HepG2 (cell line): Measurements from ENCODE around the gene FAH. TPM values are rescaled to one million over a fixed set of nuclear protein-coding genes. Genes with fewer than 3 reads are reported as not detected.

ENCODE experiments used
- ATAC-seq: fragments of 200-7000 bp; cut with Tn5 transposase; 3 replicates; pipeline ENCODE4 v1.9.1; 2020; ENCODE audit warnings: mild to moderate bottlenecking, moderate library complexity
- BruUV-seq: library from RNA; stranded (reverse); fragments of 400-500 nt; replicated peaks from 2 replicates; lab custom pipeline; 2021; lab: Mats Ljungman, UMichigan
- CTCF ChIA-PET: fragments of 300-600 bp; formaldehyde crosslinking; extraction: SDS; loops from one replicate; lab custom pipeline; 2021; ENCODE audit warnings: low total read pairs, inconsistent platforms, low intra/inter-chr PET ratio; lab: Yijun Ruan, JAX
- POLR2A ChIA-PET: fragments of 350-600 bp; sonication (Branson Sonifier 250); formaldehyde crosslinking; loops from one replicate; lab custom pipeline; 2020; ENCODE audit warnings: antibody characterized with exemption, inconsistent platforms; lab: Yijun Ruan, JAX
- DNase-seq: peaks from one replicate; pipeline ENCODE4 v3.0.0-alpha.2; 2015; ENCODE audit warnings: low spot score
- FAIRE-seq: peaks from 3 replicates; lab custom pipeline; 2011; peaks lifted over from hg19 to GRCh38; lab: Jason Lieb, UNC
- H2AFZ ChIP-seq: one replicate; pipeline ENCODE4 v1.6.1; 2011; ENCODE audit warnings: low read length, inconsistent platforms
- H3K27ac ChIP-seq: fragments of 300-600 bp; 3 replicates; pipeline ENCODE4 v1.8.0; 2011; ENCODE audit warnings: mixed run types, mild to moderate bottlenecking, mixed read lengths, low read length, inconsistent platforms; ENCODE audit not compliant: insufficient read depth; ENCODE audit errors: extremely low read length
- H3K27me3 ChIP-seq, 2 experiments: fragments of 200-600 bp in 1 of 2; 2 replicates in 1 of 2; 3 replicates in 1 of 2; pipeline versions ENCODE4 v1.6.0 to v1.8.0; 2011; ENCODE audit warnings: low read length in 2 of 2, mild to moderate bottlenecking in 2 of 2, moderate library complexity in 2 of 2, inconsistent platforms in 1 of 2; ENCODE audit not compliant: insufficient read depth in 2 of 2, control insufficient read depth in 1 of 2
- H3K36me3 ChIP-seq, 2 experiments: fragments of 200-600 bp in 1 of 2; replicated peaks in 1 of 2; 2 replicates in 1 of 2; 3 replicates in 1 of 2; pipeline versions ENCODE4 v1.5.1 to v1.8.0; 2011; ENCODE audit warnings: low read length in 2 of 2, inconsistent platforms in 1 of 2; ENCODE audit not compliant: insufficient read depth in 2 of 2, control insufficient read depth in 1 of 2
- H3K4me1 ChIP-seq: 2 replicates; pipeline ENCODE4 v1.5.1; 2012; ENCODE audit warnings: low read length, inconsistent platforms; ENCODE audit not compliant: insufficient read depth
- H3K4me2 ChIP-seq: 2 replicates; pipeline ENCODE4 v1.6.0; 2011; ENCODE audit warnings: low read depth, low read length, inconsistent platforms
- H3K4me3 ChIP-seq, 3 experiments: fragments of 200-600 bp in 1 of 3; sonication (generic), shearing (Covaris generic) in 1 of 3; replicated peaks in 1 of 3; 2 replicates each; pipeline ENCODE4 v1.5.1; 2011 to 2016; ENCODE audit warnings: low read length in 3 of 3, inconsistent platforms in 2 of 3, low read depth in 2 of 3, mild to moderate bottlenecking in 2 of 3, control low read depth in 1 of 3, mixed read lengths in 1 of 3; ENCODE audit not compliant: insufficient read depth in 1 of 3
- H3K79me2 ChIP-seq: one replicate; pipeline ENCODE4 v1.6.1; 2011; ENCODE audit warnings: low read length, inconsistent platforms; ENCODE audit not compliant: insufficient read depth
- H3K9ac ChIP-seq: 2 replicates; pipeline ENCODE4 v1.6.0; 2011; ENCODE audit warnings: mild to moderate bottlenecking, low read depth, low read length, inconsistent platforms; ENCODE audit not compliant: insufficient read depth
- H3K9me3 ChIP-seq: 2 replicates; pipeline ENCODE4 v1.5.1; 2012; ENCODE audit warnings: mild to moderate bottlenecking, low read length
- H4K20me1 ChIP-seq: 2 replicates; pipeline ENCODE4 v1.6.0; 2011; ENCODE audit warnings: inconsistent platforms, mild to moderate bottlenecking, low read length, moderate library complexity; ENCODE audit not compliant: insufficient read depth
- ATF6 ChIP-seq: sonication (generic); formaldehyde crosslinking; conservative IDR thresholded peaks from 2 replicates; pipeline ENCODE4 v1.4.0; 2020; ENCODE audit warnings: missing genetic modification reagents
- ATRX ChIP-seq: sonication (generic); formaldehyde crosslinking; IDR thresholded peaks from 2 replicates; pipeline ENCODE4 v1.4.0; 2020; ENCODE audit warnings: missing genetic modification reagents, borderline replicate concordance
- FOXA3 ChIP-seq: IDR thresholded peaks from 2 replicates; pipeline ENCODE4 v1.6.1; 2016; ENCODE audit warnings: missing genetic modification reagents, missing compliant biosample characterization
- MEIS1 ChIP-seq: sonication (generic); formaldehyde crosslinking; IDR thresholded peaks from 2 replicates; pipeline ENCODE4 v1.9.0; 2021; ENCODE audit warnings: mild to moderate bottlenecking, missing genetic modification reagents, moderate library complexity, borderline replicate concordance
- MLX ChIP-seq: IDR thresholded peaks from 2 replicates; pipeline ENCODE4 v1.6.1; 2016
- NFIC ChIP-seq: IDR thresholded peaks from 2 replicates; pipeline ENCODE4 v1.6.1; 2012; ENCODE audit warnings: mild to moderate bottlenecking, low read length, inconsistent platforms
- ONECUT2 ChIP-seq: sonication (generic); formaldehyde crosslinking; IDR thresholded peaks from 2 replicates; pipeline ENCODE4 v1.4.0; 2020; ENCODE audit warnings: missing genetic modification reagents
- POLR2AphosphoS2 ChIP-seq: IDR thresholded peaks from 2 replicates; pipeline ENCODE4 v1.6.1; 2011; ENCODE audit warnings: low read depth, low read length, improper control_type of control experiment
- RAD21 ChIP-seq: fragments of 450-650 bp; formaldehyde crosslinking; IDR thresholded peaks from 2 replicates; pipeline ENCODE4 v1.5.0; 2020; ENCODE audit warnings: mild to moderate bottlenecking
- RARA ChIP-seq: IDR thresholded peaks from 2 replicates; pipeline ENCODE4 v1.6.1; 2016; ENCODE audit warnings: missing genetic modification reagents, missing compliant biosample characterization
- RBM22 ChIP-seq: fragments of 200-400 bp; formaldehyde crosslinking; optimal IDR thresholded peaks from 2 replicates; pipeline ENCODE3; 2017; ENCODE audit warnings: mild to moderate bottlenecking, low read length, moderate library complexity
- SP4 ChIP-seq: sonication (generic); formaldehyde crosslinking; IDR thresholded peaks from 2 replicates; pipeline ENCODE4 v1.8.1; 2023; ENCODE audit warnings: mild to moderate bottlenecking, missing genetic modification reagents
- ZMYM2 ChIP-seq: sonication (generic); formaldehyde crosslinking; IDR thresholded peaks from 2 replicates; pipeline ENCODE4 v1.8.0; 2022; ENCODE audit warnings: mild to moderate bottlenecking, missing genetic modification reagents
- ZMYM4 ChIP-seq: sonication (generic); formaldehyde crosslinking; IDR thresholded peaks from 2 replicates; pipeline ENCODE4 v1.8.1; 2023; ENCODE audit warnings: mild to moderate bottlenecking, missing genetic modification reagents
- ZNF557 ChIP-seq: sonication (generic); formaldehyde crosslinking; IDR thresholded peaks from 2 replicates; pipeline ENCODE4 v1.4.0; 2020; ENCODE audit warnings: missing genetic modification reagents
- ZNF644 ChIP-seq: IDR thresholded peaks from 2 replicates; pipeline ENCODE4 v1.6.1; 2016; ENCODE audit warnings: low read depth
- ZNF713 ChIP-seq: sonication (generic); formaldehyde crosslinking; IDR thresholded peaks from 2 replicates; pipeline ENCODE4 v1.4.0; 2020; ENCODE audit warnings: mild to moderate bottlenecking, missing genetic modification reagents
- WGBS: methylation state at CpG from one replicate; pipeline ENCODE4 v1.1.6; 2017; ENCODE audit warnings: low lambda C conversion rate; 5-methylcytosine and 5-hydroxymethylcytosine counted together
- in situ Hi-C: cut with HindIII; loops from 2 replicates; pipeline ENCODE4 v1.10.0; 2017; ENCODE audit warnings: low pct_unique_long_range_greater_than_20kb; ENCODE audit not compliant: extremely low pct_ligation_motif_present
- intact Hi-C: fragments of 100-400 bp; cut with micrococcal nuclease; formaldehyde crosslinking; loops from one replicate; pipeline ENCODE4 v1.10.0; 2022; ENCODE audit not compliant: unreplicated experiment
- polyA plus RNA-seq, 8 experiments: library from polyadenylated mRNA; depleted of rRNA in 3 of 8; stranded (reverse) in 7 of 8; unstranded in 1 of 8; fragments of >200 nt; fragmentation: Illumina TruSeq in 4 of 8; extraction: Trizol in 4 of 8; gene quantifications; 2 replicates each; pipeline versions ENCODE4 v1.2.1 to v1.2.3, GENCODE V29; 2011 to 2016; ENCODE audit warnings: low read depth in 4 of 8, missing spikeins in 1 of 8, mixed read lengths in 1 of 8; ENCODE audit not compliant: insufficient read depth in 1 of 8
- total RNA-seq, 5 experiments: library from RNA; depleted of rRNA; stranded (reverse); fragments of >200 nt; fragmentation: Illumina TruSeq; extraction: Trizol; gene quantifications; 2 replicates each; pipeline ENCODE4 v1.2.3, GENCODE V29; 2016; ENCODE audit warnings: low read depth in 1 of 5
- TF ChIP-seq, protein P1 (sequence below): sonication (generic); formaldehyde crosslinking; IDR thresholded peaks from 2 replicates; pipeline ENCODE4 v1.4.0; 2020; ENCODE audit warnings: missing genetic modification reagents; ENCODE audit errors: not compliant biosample characterization
- TF ChIP-seq, protein P2 (sequence below): sonication (generic); formaldehyde crosslinking; IDR thresholded peaks from 2 replicates; pipeline ENCODE4 v1.4.0; 2020; ENCODE audit warnings: mild to moderate bottlenecking, missing genetic modification reagents

Gene FAH
- total and polyA plus RNA-seq, 2 of the 13 experiments (the other 11 are each of a cell fraction or from before 2014, with no cell fraction given) = 36.6 to 75.0 TPM

DNA sequence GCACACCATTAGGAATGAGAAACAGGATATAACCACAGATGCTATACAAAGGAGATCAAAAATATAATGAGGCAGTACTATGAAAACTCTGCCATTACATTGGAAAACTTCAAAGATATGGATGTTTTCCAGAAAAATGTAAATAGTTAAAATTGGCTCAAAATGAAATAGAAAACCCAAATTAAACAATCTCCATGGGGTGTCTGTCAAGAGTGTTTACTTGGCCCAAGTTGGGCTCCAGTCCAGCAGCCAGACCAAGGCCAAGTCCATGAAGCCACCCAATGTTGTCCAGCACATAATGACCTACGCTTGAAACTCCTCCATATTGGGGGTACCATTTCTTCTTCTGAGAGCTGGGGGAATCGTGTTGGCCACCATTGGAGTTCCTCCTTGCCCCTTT is 62.1 kb downstream of the FAH start:
- DNase-seq = no peak
- Histone ChIP-seq H3K4me2 (no peak overlapping the region), H3K9ac (no peak overlapping the region), H3K79me2 (no peaks in the 10 kb centered on the region), H4K20me1 (no peaks in the 10 kb centered on the region), H3K27me3 (no peaks in the 10 kb centered on the region), H3K27ac (no peak overlapping the region), H3K9me3 (0 out of 2 replicates have a peak, but pooled peaks cover 4% of the 10 kb centered on the region), H3K4me1 (peaks cover 25% of the 10 kb centered on the region), H3K4me3 (no peak overlapping the region), H2AFZ (no peak overlapping the region), H3K36me3 (no peaks in the 10 kb centered on the region)
- BruUV-seq = no TSS peak
- no peak for ATAC-seq
- intact Hi-C loops (no loop called here), in situ Hi-C loops (no loop called here)
- FAIRE-seq = no peak
- TF ChIP-seq, protein P1, sequence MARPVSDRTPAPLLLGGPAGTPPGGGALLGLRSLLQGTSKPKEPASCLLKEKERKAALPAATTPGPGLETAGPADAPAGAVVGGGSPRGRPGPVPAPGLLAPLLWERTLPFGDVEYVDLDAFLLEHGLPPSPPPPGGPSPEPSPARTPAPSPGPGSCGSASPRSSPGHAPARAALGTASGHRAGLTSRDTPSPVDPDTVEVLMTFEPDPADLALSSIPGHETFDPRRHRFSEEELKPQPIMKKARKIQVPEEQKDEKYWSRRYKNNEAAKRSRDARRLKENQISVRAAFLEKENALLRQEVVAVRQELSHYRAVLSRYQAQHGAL = no peak
- TF ChIP-seq MEIS1 (no peak), ZMYM4 (CRISPR knock-in tag) (peak; percentile 27; the same call in 1 of the 2 replicates), ZNF644 (peak; percentile 68; the same call in 1 of the 2 replicates), ATF6 (no peak)
- CTCF ChIA-PET = no interaction called here
- 38% methylated on average over 2 of the region's 2 CpGs for WGBS
- POLR2A ChIA-PET = no interaction called here

DNA sequence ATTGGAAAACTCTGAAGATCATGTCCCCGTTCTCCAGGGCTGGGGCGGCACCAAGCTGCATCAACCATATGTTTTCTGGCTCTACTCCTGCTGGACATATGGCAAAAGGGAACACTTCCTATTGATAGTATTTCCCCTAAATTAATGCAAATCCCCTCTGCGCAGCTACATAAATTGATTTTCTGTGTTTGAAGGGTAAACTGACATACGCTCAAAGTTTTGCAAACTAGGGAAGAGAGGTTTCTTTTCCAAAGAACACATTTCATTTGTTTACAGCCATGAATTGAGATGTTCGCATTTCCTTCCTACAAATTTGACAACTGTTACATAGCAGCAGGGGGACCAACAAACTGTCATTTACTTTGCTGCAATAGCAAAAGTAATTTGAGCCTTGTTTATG is 63.3 kb downstream of the FAH start:
- Histone ChIP-seq H3K9me3 (0 out of 2 replicates have a peak, but pooled peaks cover 4% of the 10 kb centered on the region), H3K27ac (no peak overlapping the region), H3K4me2 (no peak overlapping the region), H3K27me3 (no peaks in the 10 kb centered on the region), H3K4me1 (peaks cover 13% of the 10 kb centered on the region), H4K20me1 (no peaks in the 10 kb centered on the region), H3K36me3 (no peaks in the 10 kb centered on the region), H3K4me3 (no peak overlapping the region), H2AFZ (no peak overlapping the region), H3K79me2 (no peaks in the 10 kb centered on the region), H3K9ac (no peak overlapping the region)
- in situ Hi-C loops (no loop called here), intact Hi-C loops (no loop called here)
- POLR2A ChIA-PET = no interaction called here
- 92% methylated on average over 5 of the region's 5 CpGs for WGBS
- no TSS peak for BruUV-seq
- no peak for ATAC-seq
- no peak for DNase-seq
- CTCF ChIA-PET = no interaction called here
- no peak for FAIRE-seq
- TF ChIP-seq FOXA3 (CRISPR knock-in tag) = no peak
- TF ChIP-seq POLR2AphosphoS2 = no peak
- TF ChIP-seq RBM22 = no peak
- TF ChIP-seq ATRX = no peak
- TF ChIP-seq RARA (CRISPR knock-in tag) = no peak
- TF ChIP-seq ONECUT2 (CRISPR knock-in tag) = no peak
- TF ChIP-seq, protein P2, sequence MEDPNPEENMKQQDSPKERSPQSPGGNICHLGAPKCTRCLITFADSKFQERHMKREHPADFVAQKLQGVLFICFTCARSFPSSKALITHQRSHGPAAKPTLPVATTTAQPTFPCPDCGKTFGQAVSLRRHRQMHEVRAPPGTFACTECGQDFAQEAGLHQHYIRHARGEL (CRISPR knock-in tag) = no peak
- no peak for TF ChIP-seq SP4
- no peak for TF ChIP-seq NFIC
- TF ChIP-seq ZMYM2 (CRISPR knock-in tag) = no peak
- no peak for TF ChIP-seq ZNF713 (CRISPR knock-in tag)
- no peak for TF ChIP-seq MLX
- TF ChIP-seq RAD21 (CRISPR knock-in tag) = no peak
- TF ChIP-seq ZNF557 = no peak
